H9 (cell line): ENCODE measurements around the gene ARHGAP30. TPM values are rescaled to one million over a fixed set of nuclear protein-coding genes. Genes with fewer than 3 reads are reported as not detected.
A peak's percentile ranks its signal among the peaks of the same experiment; 100 is the strongest.

ENCODE experiments used
- DNase-seq: peaks from one replicate; pipeline ENCODE4 v3.0.0-alpha.2; 2017
- H2AFZ ChIP-seq: one replicate; pipeline ENCODE4 v1.6.1; 2013; ENCODE audit warnings: mild to moderate bottlenecking, low read length, control low read depth, moderate library complexity
- H2AK5ac ChIP-seq: 2 replicates; pipeline ENCODE4 v1.6.1; 2013; ENCODE audit warnings: low read length, control low read depth, mixed read lengths; ENCODE audit not compliant: insufficient read length
- H2BK120ac ChIP-seq: one replicate; pipeline ENCODE4 v1.6.1; 2013; ENCODE audit warnings: low read depth, mild to moderate bottlenecking, low read length, control low read depth, inconsistent platforms; ENCODE audit not compliant: poor library complexity, severe bottlenecking
- H2BK12ac ChIP-seq: 2 replicates; pipeline ENCODE4 v1.6.1; 2013; ENCODE audit warnings: low read length, control low read depth, mixed read lengths, low read depth; ENCODE audit not compliant: insufficient read length
- H2BK15ac ChIP-seq: 2 replicates; pipeline ENCODE4 v1.6.1; 2013; ENCODE audit warnings: low read depth, low read length, control low read depth
- H2BK20ac ChIP-seq: one replicate; pipeline ENCODE4 v1.6.1; 2013; ENCODE audit warnings: low read depth, mild to moderate bottlenecking, low read length, control low read depth, inconsistent platforms; ENCODE audit not compliant: poor library complexity, severe bottlenecking
- H2BK5ac ChIP-seq: 2 replicates; pipeline ENCODE4 v1.6.1; 2013; ENCODE audit warnings: low read length, control low read depth, mixed read lengths; ENCODE audit not compliant: insufficient read length
- H3K14ac ChIP-seq: 2 replicates; pipeline ENCODE4 v1.6.1; 2013; ENCODE audit warnings: low read length, control low read depth; ENCODE audit not compliant: insufficient read depth
- H3K18ac ChIP-seq: 2 replicates; pipeline ENCODE4 v1.6.1; 2013; ENCODE audit warnings: low read depth, mild to moderate bottlenecking, mixed read lengths, low read length, control low read depth; ENCODE audit not compliant: insufficient read length
- H3K23ac ChIP-seq: 2 replicates; pipeline ENCODE4 v1.6.1; 2013; ENCODE audit warnings: low read length, control low read depth, mixed read lengths, low read depth; ENCODE audit not compliant: insufficient read length
- H3K23me2 ChIP-seq: 2 replicates; pipeline ENCODE4 v1.6.1; 2013; ENCODE audit warnings: low read depth, mild to moderate bottlenecking, mixed read lengths, low read length, control low read depth; ENCODE audit not compliant: insufficient read length, poor library complexity, severe bottlenecking
- H3K27ac ChIP-seq: 2 replicates; pipeline ENCODE4 v1.5.1; 2013; ENCODE audit warnings: low read length, control low read depth, mixed read lengths, low read depth; ENCODE audit not compliant: insufficient read length
- H3K27me3 ChIP-seq: 2 replicates; pipeline ENCODE4 v1.6.1; 2013; ENCODE audit warnings: low read length, control low read depth, inconsistent platforms; ENCODE audit not compliant: insufficient read depth
- H3K4ac ChIP-seq: 2 replicates; pipeline ENCODE4 v1.6.1; 2013; ENCODE audit warnings: low read depth, mild to moderate bottlenecking, control low read depth, inconsistent platforms, low read length, moderate library complexity
- H3K4me1 ChIP-seq: 2 replicates; pipeline ENCODE4 v1.6.1; 2013; ENCODE audit warnings: low read length, control low read depth, inconsistent platforms; ENCODE audit not compliant: insufficient read depth
- H3K4me2 ChIP-seq: 2 replicates; pipeline ENCODE4 v1.6.1; 2013; ENCODE audit warnings: low read length, control low read depth, mixed read lengths; ENCODE audit not compliant: insufficient read length, insufficient read depth
- H3K56ac ChIP-seq: 2 replicates; pipeline ENCODE4 v1.6.1; 2013; ENCODE audit warnings: low read depth, mild to moderate bottlenecking, mixed read lengths, low read length, control low read depth; ENCODE audit not compliant: insufficient read length
- H3K79me1 ChIP-seq: 2 replicates; pipeline ENCODE4 v1.6.1; 2013; ENCODE audit warnings: low read depth, mild to moderate bottlenecking, moderate library complexity, low read length, control low read depth, inconsistent platforms; ENCODE audit not compliant: insufficient read depth, poor library complexity, severe bottlenecking
- H3K79me2 ChIP-seq: 2 replicates; pipeline ENCODE4 v1.6.1; 2013; ENCODE audit warnings: low read length, control low read depth, inconsistent platforms; ENCODE audit not compliant: insufficient read depth
- H3K9ac ChIP-seq: 2 replicates; pipeline ENCODE4 v1.6.1; 2013; ENCODE audit warnings: low read length, control low read depth, mixed read lengths; ENCODE audit not compliant: insufficient read length; ENCODE audit errors: extremely low read depth
- H3K9me3 ChIP-seq: one replicate; pipeline ENCODE4 v1.6.1; 2013; ENCODE audit warnings: low read depth, low read length, inconsistent platforms; ENCODE audit not compliant: control insufficient read depth
- H3T11ph ChIP-seq: one replicate; pipeline ENCODE4 v1.6.1; 2013; ENCODE audit warnings: mild to moderate bottlenecking, low read length, control low read depth, inconsistent platforms
- H4K20me1 ChIP-seq: one replicate; pipeline ENCODE4 v1.6.1; 2013; ENCODE audit not compliant: control insufficient read depth, insufficient read length, insufficient read depth
- H4K5ac ChIP-seq: 2 replicates; pipeline ENCODE4 v1.6.1; 2013; ENCODE audit warnings: low read depth, mild to moderate bottlenecking, mixed read lengths, low read length, control low read depth; ENCODE audit not compliant: insufficient read length
- H4K8ac ChIP-seq: replicated peaks from 2 replicates; pipeline ENCODE4 v1.6.1; 2013; ENCODE audit warnings: low read length, control low read depth, mixed read lengths, low read depth; ENCODE audit not compliant: insufficient read length
- H4K91ac ChIP-seq: 2 replicates; pipeline ENCODE4 v1.6.1; 2013; ENCODE audit warnings: low read depth, mild to moderate bottlenecking, moderate library complexity, mixed read lengths, low read length, control low read depth; ENCODE audit not compliant: insufficient read length
- H3K27ac Mint-ChIP-seq, 3 experiments: 2 replicates in 2 of 3; 3 replicates in 1 of 3; pipeline ENCODE4 v1.8.0; 2020 to 2021; ENCODE audit warnings: mixed read lengths in 3 of 3, mild to moderate bottlenecking in 1 of 3, moderate library complexity in 1 of 3
- H3K27me3 Mint-ChIP-seq: 2 replicates; pipeline ENCODE4 v1.8.0; 2021; ENCODE audit warnings: low read depth, mild to moderate bottlenecking, moderate library complexity, mixed read lengths
- H3K36me3 Mint-ChIP-seq, 3 experiments: 2 replicates in 2 of 3; 3 replicates in 1 of 3; pipeline ENCODE4 v1.8.0; 2020 to 2021; ENCODE audit warnings: low read depth in 3 of 3, mixed read lengths in 3 of 3; ENCODE audit not compliant: insufficient read depth in 1 of 3
- H3K4me1 Mint-ChIP-seq, 2 experiments: 2 replicates each; pipeline ENCODE4 v1.8.0; 2020; ENCODE audit warnings: mixed read lengths in 2 of 2
- H3K4me3 Mint-ChIP-seq, 2 experiments: 2 replicates in 1 of 2; 3 replicates in 1 of 2; pipeline ENCODE4 v1.8.0; 2020 to 2021; ENCODE audit warnings: mild to moderate bottlenecking in 2 of 2, mixed read lengths in 2 of 2, moderate library complexity in 1 of 2
- H3K9me3 Mint-ChIP-seq, 2 experiments: 2 replicates in 1 of 2; 3 replicates in 1 of 2; pipeline ENCODE4 v1.8.0; 2020; ENCODE audit warnings: mild to moderate bottlenecking in 2 of 2, mixed read lengths in 2 of 2, moderate library complexity in 1 of 2
- WGBS: extraction: QIAGEN DNeasy Blood & Tissue Kit; methylation state at CpG from one replicate; pipeline ENCODE4 v1.1.7; 2013; ENCODE audit warnings: missing lambda C conversion rate, low lambda C conversion rate, mixed read lengths; ENCODE audit not compliant: insufficient read length; ENCODE audit errors: extremely low coverage; 5-methylcytosine and 5-hydroxymethylcytosine counted together
- total RNA-seq: library from RNA; stranded (reverse); gene quantifications from 2 replicates; pipeline ENCODE4 v1.2.1, GENCODE V29; 2021
- TF ChIP-seq, protein P1 (sequence below): fragments of 200-600 bp; sonication (generic); conservative IDR thresholded peaks from 3 replicates; pipeline ENCODE4 v1.8.0; 2021; ENCODE audit warnings: antibody characterized with exemption, mild to moderate bottlenecking

Gene ARHGAP30
- total RNA-seq, 1 experiment from 2014 or later: 0.13 TPM

DNA sequence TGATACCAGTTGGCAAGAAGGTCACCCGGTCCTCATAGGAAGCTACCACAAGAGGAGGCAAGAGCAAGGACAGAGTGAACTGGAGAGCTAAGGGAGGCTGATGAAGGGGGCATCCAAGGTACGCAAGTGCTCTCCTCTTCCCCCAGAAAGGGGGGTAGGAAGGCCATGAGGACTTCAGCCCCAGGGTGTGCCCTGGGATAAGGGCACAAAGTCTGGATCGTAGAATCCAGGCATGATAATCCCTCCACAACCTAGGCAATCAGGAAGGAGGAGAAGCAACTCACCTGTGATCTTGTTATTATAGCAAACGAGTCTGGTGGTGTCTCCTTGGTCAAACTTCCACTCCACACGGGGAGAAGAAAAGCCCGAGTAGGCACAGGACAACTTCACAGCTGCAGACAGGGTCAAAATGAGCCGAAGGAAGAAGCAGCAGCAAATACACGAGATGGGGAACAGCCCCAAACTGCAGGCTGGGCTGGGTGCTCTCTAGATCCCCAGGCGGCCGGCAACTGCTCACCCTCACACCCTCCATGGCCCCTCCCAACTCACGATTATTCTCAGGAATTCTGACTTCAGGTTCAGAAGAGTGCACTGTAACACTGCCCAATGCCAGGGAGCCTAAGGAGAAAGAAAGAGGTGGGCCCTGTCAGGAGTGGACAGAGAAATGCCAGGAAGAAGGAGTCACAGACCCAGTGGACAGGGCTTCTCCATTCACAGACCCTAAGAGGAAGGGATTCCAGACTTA, 68.8 kb downstream of the ARHGAP30 start:
- H3K36me3 Mint-ChIP-seq: peaks cover 29 to 62% (median 60%) of the 10 kb centered on the region in 3 experiments; a peak in 6 of 7 replicates
- Histone ChIP-seq H2BK15ac (no peak overlapping the region), H2BK20ac (no peak overlapping the region), H4K20me1 (peaks cover 3% of the 10 kb centered on the region), H3K4me2 (no peak overlapping the region), H2BK120ac (no peak overlapping the region), H3K9ac (no peak overlapping the region), H3K23me2 (no peaks in the 10 kb centered on the region), H4K91ac (no peak overlapping the region), H3T11ph (no peak overlapping the region), H4K5ac (no peak overlapping the region), H3K14ac (no peak overlapping the region), H4K8ac (no peak overlapping the region), H3K4ac (no peak overlapping the region), H3K79me1 (no peaks in the 10 kb centered on the region), H3K23ac (no peak overlapping the region), H3K27ac (no peak overlapping the region), H3K18ac (no peak overlapping the region), H3K27me3 (no peaks in the 10 kb centered on the region), H2AK5ac (no peak overlapping the region), H2BK12ac (no peak overlapping the region), H3K56ac (no peak overlapping the region), H2BK5ac (no peak overlapping the region), H3K9me3 (no peaks in the 10 kb centered on the region), H3K79me2 (peaks cover 3% of the 10 kb centered on the region; the same call in 1 of the 2 replicates), H2AFZ (no peak overlapping the region), H3K4me1 (no peaks in the 10 kb centered on the region)
- no peaks in the 10 kb centered on the region for H3K9me3 Mint-ChIP-seq
- peaks cover 3% of the 10 kb centered on the region in 2 experiments; a peak in 1 of 4 replicates for H3K4me1 Mint-ChIP-seq
- DNase-seq: no peak
- H3K4me3 Mint-ChIP-seq: peak overlapping the region in 1 of 2 experiments; percentile 7; a peak in 1 of 5 replicates
- WGBS: no CpG with 5 or more reads among the region's 11 CpGs
- peak overlapping the region in 1 of 3 experiments; percentile 39; a peak in 1 of 7 replicates for H3K27ac Mint-ChIP-seq
- TF ChIP-seq, protein P1, sequence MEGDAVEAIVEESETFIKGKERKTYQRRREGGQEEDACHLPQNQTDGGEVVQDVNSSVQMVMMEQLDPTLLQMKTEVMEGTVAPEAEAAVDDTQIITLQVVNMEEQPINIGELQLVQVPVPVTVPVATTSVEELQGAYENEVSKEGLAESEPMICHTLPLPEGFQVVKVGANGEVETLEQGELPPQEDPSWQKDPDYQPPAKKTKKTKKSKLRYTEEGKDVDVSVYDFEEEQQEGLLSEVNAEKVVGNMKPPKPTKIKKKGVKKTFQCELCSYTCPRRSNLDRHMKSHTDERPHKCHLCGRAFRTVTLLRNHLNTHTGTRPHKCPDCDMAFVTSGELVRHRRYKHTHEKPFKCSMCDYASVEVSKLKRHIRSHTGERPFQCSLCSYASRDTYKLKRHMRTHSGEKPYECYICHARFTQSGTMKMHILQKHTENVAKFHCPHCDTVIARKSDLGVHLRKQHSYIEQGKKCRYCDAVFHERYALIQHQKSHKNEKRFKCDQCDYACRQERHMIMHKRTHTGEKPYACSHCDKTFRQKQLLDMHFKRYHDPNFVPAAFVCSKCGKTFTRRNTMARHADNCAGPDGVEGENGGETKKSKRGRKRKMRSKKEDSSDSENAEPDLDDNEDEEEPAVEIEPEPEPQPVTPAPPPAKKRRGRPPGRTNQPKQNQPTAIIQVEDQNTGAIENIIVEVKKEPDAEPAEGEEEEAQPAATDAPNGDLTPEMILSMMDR: no peak
- H3K27me3 Mint-ChIP-seq: no peaks in the 10 kb centered on the region
